Omental fat pad (tissue), 4 donors: ENCODE measurements around the gene MAP3K5. TPM values are rescaled to one million over a fixed set of nuclear protein-coding genes. Genes with fewer than 3 reads are reported as not detected.
"Not testable (repeated sequence)": the region's sequence is repeated elsewhere in the genome, so short reads cannot be mapped to it uniquely, and the experiment has no call there.

Experiments used
- ATAC-seq: fragments of 150-250 bp; one replicate; pipeline ENCODE4 v1.9.1; 2016; ENCODE audit warnings: mild to moderate bottlenecking, moderate library complexity; ENCODE audit not compliant: low FRiP score
- DNase-seq: peaks from one replicate; pipeline ENCODE4 v3.0.0-alpha.2; 2019; ENCODE audit warnings: low spot score
- total RNA-seq, 4 donors: library from RNA; depleted of rRNA; stranded (reverse); fragments of >200 nt; gene quantifications; one replicate each; pipeline ENCODE4 v1.1.0, GENCODE V29; 2016
- TF ChIP-seq, protein P1 (sequence below), 3 donors: fragments of 450-650 bp; IDR thresholded peaks; one replicate each; pipeline ENCODE4 v1.5.1; 2016 to 2017; ENCODE audit warnings: antibody characterized with exemption in 3 of 3, mild to moderate bottlenecking in 3 of 3, moderate library complexity in 2 of 3

MAP3K5 gene
- total RNA-seq, 4 donors from 2014 or later = 31.4 to 53.0 (median 47.2) TPM

DNA sequence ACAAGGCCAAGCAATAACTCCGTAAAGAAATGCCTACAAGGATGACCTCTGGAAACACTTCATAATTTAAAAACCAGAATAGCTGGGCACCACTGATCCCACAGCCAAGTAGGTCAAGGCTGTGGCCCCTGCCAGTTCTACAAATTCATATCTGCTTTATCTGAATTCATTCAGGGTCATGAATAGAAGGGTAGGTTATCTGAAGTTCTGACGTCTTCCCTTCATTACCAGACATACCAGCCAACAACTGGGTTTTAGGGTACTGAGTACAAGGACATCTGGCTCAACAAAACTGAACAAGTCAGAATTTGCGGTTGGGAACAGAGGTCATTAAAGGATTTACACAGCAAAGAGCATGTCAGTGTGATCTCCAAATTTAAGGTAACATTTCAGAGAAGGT, 26.0 kb downstream of the MAP3K5 start:
- no peak for ATAC-seq
- TF ChIP-seq, protein P1, sequence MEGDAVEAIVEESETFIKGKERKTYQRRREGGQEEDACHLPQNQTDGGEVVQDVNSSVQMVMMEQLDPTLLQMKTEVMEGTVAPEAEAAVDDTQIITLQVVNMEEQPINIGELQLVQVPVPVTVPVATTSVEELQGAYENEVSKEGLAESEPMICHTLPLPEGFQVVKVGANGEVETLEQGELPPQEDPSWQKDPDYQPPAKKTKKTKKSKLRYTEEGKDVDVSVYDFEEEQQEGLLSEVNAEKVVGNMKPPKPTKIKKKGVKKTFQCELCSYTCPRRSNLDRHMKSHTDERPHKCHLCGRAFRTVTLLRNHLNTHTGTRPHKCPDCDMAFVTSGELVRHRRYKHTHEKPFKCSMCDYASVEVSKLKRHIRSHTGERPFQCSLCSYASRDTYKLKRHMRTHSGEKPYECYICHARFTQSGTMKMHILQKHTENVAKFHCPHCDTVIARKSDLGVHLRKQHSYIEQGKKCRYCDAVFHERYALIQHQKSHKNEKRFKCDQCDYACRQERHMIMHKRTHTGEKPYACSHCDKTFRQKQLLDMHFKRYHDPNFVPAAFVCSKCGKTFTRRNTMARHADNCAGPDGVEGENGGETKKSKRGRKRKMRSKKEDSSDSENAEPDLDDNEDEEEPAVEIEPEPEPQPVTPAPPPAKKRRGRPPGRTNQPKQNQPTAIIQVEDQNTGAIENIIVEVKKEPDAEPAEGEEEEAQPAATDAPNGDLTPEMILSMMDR (IDR thresholded peaks at IDR 0.05) = no peak
- no peak for DNase-seq

- DNase-seq (no peak), ATAC-seq (no peak)
- TF ChIP-seq, protein P1 (IDR thresholded peaks at IDR 0.05) = no peak
These were observed 27.7 kb downstream of the MAP3K5 start for GRCh38 chr6:136764517-136764993.

- TF ChIP-seq, protein P1 (IDR thresholded peaks at IDR 0.05) = no peak
- no peak for DNase-seq
- no peak for ATAC-seq
These were observed 28.4 kb downstream of the MAP3K5 start for GRCh38 chr6:136763716-136764516.

- no peak for ATAC-seq
- TF ChIP-seq, protein P1 (IDR thresholded peaks at IDR 0.05) = no peak
- no peak for DNase-seq
These were observed 29.0 kb downstream of the MAP3K5 start for GRCh38 chr6:136763255-136763654.

DNA sequence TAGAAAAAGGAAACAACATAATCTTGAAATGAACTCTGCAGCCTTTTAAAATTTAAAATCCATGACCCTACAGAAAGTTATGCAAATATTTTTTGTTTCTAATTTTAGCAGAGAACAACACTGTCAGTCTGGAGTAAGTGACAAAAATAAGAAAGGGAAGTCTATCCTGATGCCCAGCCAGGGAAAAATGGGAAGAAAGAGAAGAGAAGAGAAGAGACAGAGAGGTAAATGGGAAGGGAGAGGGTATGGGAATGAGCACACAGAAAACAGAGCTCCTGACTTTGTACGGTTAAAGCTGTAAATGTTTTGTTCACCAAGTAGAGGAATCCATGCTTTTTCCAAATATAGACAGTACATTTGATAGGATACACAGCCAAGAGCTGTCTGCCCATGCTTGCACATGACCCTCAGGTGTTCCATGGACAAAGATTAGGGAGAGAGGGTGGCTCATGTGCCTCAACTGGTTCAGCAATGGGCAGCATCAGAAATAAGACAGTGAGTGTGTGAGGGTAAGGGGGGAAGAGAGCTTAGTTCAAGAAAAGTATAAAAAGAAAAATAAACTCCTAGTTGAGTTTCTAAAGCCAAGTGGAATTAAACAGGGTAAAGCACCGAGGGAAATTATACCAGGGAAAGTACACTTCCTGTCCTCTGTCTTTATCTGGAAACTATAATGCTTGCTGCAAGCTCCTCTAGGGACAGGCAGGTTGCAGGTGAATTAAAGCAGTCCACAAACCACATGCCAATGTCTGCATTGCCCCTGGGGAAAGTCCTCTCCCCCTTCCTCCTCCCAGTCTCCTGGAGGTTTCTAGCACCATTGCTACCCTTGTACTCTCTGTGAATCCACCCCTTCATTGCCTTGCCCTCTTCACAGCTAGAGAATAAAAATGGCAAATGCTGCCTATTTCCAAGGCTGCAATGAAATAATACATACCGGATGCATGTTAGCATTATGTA, 30.0 kb downstream of the MAP3K5 start:
- DNase-seq = no peak
- ATAC-seq = no peak
- TF ChIP-seq, protein P1 (IDR thresholded peaks at IDR 0.05) = no peak

DNA sequence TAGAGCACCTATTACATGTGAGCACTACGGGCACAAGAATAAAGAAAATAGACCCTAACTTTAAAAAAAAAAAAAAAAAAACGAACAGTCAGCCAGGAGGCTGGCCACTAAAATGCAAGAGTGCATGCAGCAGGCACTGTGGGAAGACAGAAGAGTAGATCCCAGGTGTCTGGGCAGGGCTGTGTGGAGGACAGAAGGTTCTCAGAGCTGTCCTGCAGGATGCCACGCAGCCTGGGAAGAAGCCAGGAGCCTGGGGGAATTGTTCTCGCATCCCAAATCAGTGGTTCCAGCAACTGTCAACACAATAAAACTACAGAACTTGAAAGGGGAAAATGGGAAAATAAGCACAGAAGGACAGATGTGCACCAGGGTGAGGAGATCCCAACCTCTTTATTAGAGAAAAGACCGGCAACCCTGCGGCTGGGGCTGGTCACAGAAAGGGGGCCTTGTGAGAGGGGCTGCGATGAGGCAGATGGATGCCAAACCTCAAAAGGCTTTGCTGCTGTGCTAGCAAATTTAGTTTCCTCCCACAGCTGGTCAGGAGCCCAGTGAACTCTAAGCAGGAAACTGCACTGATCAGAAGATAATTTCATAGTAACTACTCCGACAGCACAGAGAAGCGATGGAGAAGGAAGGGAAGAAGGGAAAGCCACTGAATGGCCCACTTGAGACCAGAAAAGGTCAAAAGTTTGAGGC, 30.9 kb downstream of the MAP3K5 start:
- no peak for DNase-seq
- TF ChIP-seq, protein P1 (IDR thresholded peaks at IDR 0.05) = no peak
- no peak for ATAC-seq

GRCh38 chr6:136760781-136761180, 31.5 kb downstream of the MAP3K5 start:
- not testable (repeated sequence) for DNase-seq, ATAC-seq
